HepG2 (cell line): ENCODE measurements around the gene ST6GALNAC4. TPM values are rescaled to one million over a fixed set of nuclear protein-coding genes. Genes with fewer than 3 reads are reported as not detected.

ENCODE experiments used
- ARNTL ChIP-seq: sonication (generic); formaldehyde crosslinking; IDR thresholded peaks from 2 replicates; pipeline ENCODE4 v1.4.0; 2020; ENCODE audit warnings: mild to moderate bottlenecking, missing genetic modification reagents
- BORCS8-MEF2B ChIP-seq: sonication (generic); formaldehyde crosslinking; IDR thresholded peaks from 2 replicates; pipeline ENCODE4 v1.8.0; 2022; ENCODE audit warnings: mild to moderate bottlenecking, missing genetic modification reagents
- HNRNPK ChIP-seq: fragments of 200-400 bp; formaldehyde crosslinking; IDR thresholded peaks from 2 replicates; pipeline ENCODE4 v1.6.1; 2018; ENCODE audit warnings: low read length, low read depth, moderate library complexity, mild to moderate bottlenecking; ENCODE audit not compliant: poor library complexity, severe bottlenecking
- ZNF678 ChIP-seq: sonication (generic); formaldehyde crosslinking; IDR thresholded peaks from 2 replicates; pipeline ENCODE4 v1.4.0; 2020; ENCODE audit warnings: mild to moderate bottlenecking, missing genetic modification reagents
- polyA plus RNA-seq, 8 experiments: library from polyadenylated mRNA; depleted of rRNA in 3 of 8; stranded (reverse) in 7 of 8; unstranded in 1 of 8; fragments of >200 nt; fragmentation: Illumina TruSeq in 4 of 8; extraction: Trizol in 4 of 8; gene quantifications; 2 replicates each; pipeline versions ENCODE4 v1.2.1 to v1.2.3, GENCODE V29; 2011 to 2016; ENCODE audit warnings: low read depth in 4 of 8, missing spikeins in 1 of 8, mixed read lengths in 1 of 8; ENCODE audit not compliant: insufficient read depth in 1 of 8
- total RNA-seq, 5 experiments: library from RNA; depleted of rRNA; stranded (reverse); fragments of >200 nt; fragmentation: Illumina TruSeq; extraction: Trizol; gene quantifications; 2 replicates each; pipeline ENCODE4 v1.2.3, GENCODE V29; 2016; ENCODE audit warnings: low read depth in 1 of 5
- TF ChIP-seq, protein P1 (sequence below): sonication (generic); formaldehyde crosslinking; IDR thresholded peaks from one replicate; pipeline ENCODE4 v1.5.1; 2020; ENCODE audit warnings: mild to moderate bottlenecking, missing genetic modification reagents; ENCODE audit errors: not compliant biosample characterization
- TF ChIP-seq, protein P2 (sequence below): sonication (generic); formaldehyde crosslinking; IDR thresholded peaks from 2 replicates; pipeline ENCODE4 v1.4.0; 2020; ENCODE audit warnings: mild to moderate bottlenecking, missing genetic modification reagents

Gene ST6GALNAC4
- total and polyA plus RNA-seq, 2 of the 13 experiments (the other 11 are each of a cell fraction or from before 2014, with no cell fraction given) = 18.8 to 27.7 TPM

DNA sequence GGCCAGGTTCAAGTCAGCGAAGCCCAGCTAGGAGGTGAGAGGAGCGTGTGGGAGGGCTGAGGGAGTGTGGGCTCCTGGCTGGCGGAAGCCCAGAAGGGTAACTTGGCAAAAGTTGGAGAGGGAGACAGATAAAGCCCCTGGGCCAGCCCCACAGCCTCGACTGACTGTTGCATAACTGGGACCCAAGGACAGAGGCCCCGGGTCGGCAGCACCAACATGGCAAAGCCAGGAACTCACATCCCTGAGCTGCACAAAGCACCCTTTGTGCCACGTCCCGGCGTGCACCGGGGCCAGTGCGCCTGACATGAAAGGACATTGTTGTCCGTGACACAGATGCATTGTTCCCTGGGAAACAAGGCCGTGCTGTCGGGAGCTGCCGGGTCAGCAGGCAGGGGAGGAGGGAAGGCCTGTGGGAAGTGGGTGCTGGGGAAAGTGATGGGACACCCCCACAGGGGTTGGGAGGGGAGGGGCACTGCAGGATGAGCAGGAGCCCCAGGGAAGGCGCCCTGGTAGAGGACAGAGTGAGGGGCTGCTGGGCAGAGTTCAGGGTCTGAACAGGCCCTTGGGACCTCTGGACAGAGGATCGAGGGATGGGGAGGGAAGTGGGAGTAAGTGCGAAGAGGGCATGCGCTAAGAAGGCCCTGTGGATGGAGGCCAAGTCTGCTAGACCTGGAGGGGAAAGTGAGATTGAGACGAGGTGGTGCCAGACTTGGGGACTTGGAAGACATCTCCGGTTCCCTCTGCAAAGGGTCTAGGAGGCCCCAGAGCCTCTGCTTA lies 33.9 kb upstream of the ST6GALNAC4 start (continued):
- TF ChIP-seq, protein P1, sequence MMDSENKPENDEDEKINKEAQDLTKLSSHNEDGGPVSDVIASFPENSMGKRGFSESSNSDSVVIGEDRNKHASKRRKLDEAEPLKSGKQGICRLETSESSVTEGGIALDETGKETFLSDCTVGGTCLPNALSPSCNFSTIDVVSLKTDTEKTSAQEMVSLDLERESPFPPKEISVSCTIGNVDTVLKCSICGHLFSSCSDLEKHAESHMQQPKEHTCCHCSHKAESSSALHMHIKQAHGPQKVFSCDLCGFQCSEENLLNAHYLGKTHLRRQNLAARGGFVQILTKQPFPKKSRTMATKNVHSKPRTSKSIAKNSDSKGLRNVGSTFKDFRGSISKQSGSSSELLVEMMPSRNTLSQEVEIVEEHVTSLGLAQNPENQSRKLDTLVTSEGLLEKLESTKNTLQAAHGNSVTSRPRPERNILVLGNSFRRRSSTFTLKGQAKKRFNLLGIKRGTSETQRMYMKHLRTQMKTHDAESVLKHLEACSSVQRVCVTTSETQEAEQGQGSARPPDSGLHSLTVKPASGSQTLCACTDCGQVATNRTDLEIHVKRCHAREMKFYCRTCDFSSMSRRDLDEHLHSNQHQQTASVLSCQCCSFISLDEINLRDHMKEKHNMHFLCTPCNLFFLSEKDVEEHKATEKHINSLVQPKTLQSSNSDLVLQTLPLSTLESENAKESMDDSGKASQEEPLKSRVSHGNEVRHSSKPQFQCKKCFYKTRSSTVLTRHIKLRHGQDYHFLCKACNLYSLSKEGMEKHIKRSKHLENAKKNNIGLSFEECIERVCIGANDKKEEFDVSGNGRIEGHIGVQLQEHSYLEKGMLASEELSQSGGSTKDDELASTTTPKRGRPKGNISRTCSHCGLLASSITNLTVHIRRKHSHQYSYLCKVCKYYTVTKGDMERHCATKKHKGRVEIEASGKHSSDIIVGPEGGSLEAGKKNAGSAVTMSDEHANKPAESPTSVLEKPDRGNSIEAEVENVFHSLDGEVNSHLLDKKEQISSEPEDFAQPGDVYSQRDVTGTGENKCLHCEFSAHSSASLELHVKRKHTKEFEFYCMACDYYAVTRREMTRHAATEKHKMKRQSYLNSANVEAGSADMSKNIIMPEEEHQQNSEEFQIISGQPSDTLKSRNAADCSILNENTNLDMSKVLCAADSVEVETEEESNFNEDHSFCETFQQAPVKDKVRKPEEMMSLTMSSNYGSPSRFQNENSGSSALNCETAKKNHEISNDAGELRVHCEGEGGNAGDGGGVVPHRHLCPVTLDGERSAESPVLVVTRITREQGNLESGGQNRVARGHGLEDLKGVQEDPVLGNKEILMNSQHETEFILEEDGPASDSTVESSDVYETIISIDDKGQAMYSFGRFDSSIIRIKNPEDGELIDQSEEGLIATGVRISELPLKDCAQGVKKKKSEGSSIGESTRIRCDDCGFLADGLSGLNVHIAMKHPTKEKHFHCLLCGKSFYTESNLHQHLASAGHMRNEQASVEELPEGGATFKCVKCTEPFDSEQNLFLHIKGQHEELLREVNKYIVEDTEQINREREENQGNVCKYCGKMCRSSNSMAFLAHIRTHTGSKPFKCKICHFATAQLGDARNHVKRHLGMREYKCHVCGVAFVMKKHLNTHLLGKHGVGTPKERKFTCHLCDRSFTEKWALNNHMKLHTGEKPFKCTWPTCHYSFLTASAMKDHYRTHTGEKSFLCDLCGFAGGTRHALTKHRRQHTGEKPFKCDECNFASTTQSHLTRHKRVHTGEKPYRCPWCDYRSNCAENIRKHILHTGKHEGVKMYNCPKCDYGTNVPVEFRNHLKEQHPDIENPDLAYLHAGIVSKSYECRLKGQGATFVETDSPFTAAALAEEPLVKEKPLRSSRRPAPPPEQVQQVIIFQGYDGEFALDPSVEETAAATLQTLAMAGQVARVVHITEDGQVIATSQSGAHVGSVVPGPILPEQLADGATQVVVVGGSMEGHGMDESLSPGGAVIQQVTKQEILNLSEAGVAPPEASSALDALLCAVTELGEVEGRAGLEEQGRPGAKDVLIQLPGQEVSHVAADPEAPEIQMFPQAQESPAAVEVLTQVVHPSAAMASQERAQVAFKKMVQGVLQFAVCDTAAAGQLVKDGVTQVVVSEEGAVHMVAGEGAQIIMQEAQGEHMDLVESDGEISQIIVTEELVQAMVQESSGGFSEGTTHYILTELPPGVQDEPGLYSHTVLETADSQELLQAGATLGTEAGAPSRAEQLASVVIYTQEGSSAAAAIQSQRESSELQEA (CRISPR knock-in tag) = peak; percentile 21
- TF ChIP-seq, protein P2, sequence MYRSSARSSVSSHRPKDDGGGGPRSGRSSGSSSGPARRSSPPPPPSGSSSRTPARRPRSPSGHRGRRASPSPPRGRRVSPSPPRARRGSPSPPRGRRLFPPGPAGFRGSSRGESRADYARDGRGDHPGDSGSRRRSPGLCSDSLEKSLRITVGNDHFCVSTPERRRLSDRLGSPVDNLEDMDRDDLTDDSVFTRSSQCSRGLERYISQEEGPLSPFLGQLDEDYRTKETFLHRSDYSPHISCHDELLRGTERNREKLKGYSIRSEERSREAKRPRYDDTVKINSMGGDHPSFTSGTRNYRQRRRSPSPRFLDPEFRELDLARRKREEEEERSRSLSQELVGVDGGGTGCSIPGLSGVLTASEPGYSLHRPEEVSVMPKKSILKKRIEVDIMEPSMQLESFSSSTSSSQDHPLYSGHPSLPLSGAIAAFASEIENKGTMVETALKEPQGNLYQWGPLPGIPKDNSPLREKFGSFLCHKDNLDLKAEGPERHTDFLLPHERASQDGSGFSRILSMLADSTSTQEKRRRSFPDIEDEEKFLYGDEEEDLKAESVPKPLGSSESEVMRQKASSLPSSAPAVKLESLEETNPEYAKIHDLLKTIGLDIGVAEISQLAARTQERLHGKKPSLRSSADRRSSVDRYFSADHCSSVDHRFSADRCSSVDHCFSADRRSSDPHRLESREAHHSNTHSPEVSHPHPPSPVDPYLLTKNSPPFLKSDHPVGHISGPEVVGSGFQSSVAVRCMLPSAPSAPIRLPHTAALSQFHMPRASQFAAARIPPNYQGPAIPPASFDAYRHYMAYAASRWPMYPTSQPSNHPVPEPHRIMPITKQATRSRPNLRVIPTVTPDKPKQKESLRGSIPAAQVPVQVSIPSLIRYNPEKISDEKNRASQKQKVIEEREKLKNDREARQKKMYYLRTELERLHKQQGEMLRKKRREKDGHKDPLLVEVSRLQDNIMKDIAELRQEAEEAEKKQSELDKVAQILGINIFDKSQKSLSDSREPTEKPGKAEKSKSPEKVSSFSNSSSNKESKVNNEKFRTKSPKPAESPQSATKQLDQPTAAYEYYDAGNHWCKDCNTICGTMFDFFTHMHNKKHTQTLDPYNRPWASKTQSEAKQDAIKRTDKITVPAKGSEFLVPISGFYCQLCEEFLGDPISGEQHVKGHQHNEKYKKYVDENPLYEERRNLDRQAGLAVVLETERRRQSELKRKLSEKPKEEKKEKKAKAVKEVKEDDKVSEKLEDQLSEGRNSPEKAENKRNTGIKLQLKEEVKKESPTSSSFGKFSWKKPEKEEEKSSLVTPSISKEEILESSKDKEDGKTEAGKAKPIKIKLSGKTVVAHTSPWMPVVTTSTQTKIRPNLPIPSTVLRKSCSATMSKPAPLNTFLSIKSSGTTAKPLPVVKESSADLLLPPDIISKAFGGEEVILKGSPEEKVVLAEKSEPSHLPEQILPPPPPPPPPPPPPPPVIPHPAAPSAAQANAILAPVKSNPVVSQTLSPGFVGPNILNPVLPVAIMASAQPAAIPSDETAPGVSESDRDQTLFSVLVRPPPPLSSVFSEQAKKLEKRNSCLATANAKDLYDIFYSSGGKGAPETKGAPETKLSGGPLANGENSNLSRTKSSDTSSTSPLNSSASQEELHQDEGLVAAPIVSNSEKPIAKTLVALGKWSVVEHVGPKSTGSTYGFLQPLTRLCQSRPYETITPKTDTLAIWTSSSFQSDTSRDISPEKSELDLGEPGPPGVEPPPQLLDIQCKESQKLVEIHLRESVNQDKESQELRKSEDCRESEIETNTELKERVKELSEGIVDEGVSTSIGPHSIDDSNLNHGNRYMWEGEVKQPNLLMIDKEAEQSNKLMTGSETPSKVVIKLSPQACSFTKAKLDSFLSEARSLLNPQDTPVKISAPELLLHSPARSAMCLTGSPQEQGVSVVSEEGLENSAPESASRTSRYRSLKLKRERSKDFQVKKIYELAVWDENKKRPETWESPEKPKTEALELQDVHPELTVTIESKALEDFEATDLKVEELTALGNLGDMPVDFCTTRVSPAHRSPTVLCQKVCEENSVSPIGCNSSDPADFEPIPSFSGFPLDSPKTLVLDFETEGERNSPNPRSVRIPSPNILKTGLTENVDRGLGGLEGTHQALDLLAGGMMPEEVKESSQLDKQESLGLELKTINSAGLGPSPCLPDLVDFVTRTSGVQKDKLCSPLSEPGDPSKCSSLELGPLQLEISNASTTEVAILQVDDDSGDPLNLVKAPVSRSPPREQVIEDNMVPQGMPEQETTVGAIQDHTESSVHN = 0 out of 2 replicates have a peak, but pooled peaks have one; percentile 49
- peak; percentile 88 for TF ChIP-seq ARNTL (CRISPR knock-in tag)
- peak; percentile 63; the same call in 1 of the 2 replicates for TF ChIP-seq BORCS8-MEF2B (CRISPR knock-in tag)
- peak; percentile 52 for TF ChIP-seq HNRNPK
- no peak for TF ChIP-seq ZNF678 (CRISPR knock-in tag)
